IMR-90 (cell line): Measurements from ENCODE around the gene NCAM1. TPM values are rescaled to one million over a fixed set of nuclear protein-coding genes. Genes with fewer than 3 reads are reported as not detected.

Experiments used
- ATAC-seq: fragments of 200-7000 bp; cut with Tn5 transposase; 2 replicates; pipeline ENCODE4 v1.9.1; 2020; ENCODE audit warnings: low read depth, mild to moderate bottlenecking, moderate library complexity
- BruUV-seq: library from RNA; stranded (reverse); fragments of 400-500 nt; replicated peaks from 2 replicates; lab custom pipeline; 2021; lab: Mats Ljungman, UMichigan
- CTCF ChIA-PET: fragments of 300-600 bp; formaldehyde crosslinking; extraction: SDS; loops from one replicate; lab custom pipeline; 2021; ENCODE audit warnings: antibody characterized with exemption; lab: Yijun Ruan, JAX
- POLR2A ChIA-PET: fragments of 300-600 bp; sonication (Branson Sonifier 250); formaldehyde crosslinking; loops from one replicate; lab custom pipeline; 2022; ENCODE audit warnings: antibody characterized with exemption; ENCODE audit not compliant: unreplicated experiment; lab: Charles Lee
- DNase-seq: peaks from one replicate; pipeline ENCODE4 v3.0.0; 2013
- H2AFZ ChIP-seq: replicated peaks from 2 replicates; pipeline ENCODE3; 2013; ENCODE audit warnings: low read length, mild to moderate bottlenecking; ENCODE audit not compliant: poor library complexity
- H2AK5ac ChIP-seq: 2 replicates; pipeline ENCODE4 v1.6.1; 2013; ENCODE audit warnings: low read depth, low read length, inconsistent platforms
- H2AK9ac ChIP-seq: replicated peaks from 2 replicates; pipeline ENCODE3; 2013; ENCODE audit warnings: mild to moderate bottlenecking, low read depth, low read length, moderate library complexity; ENCODE audit not compliant: poor library complexity
- H2BK120ac ChIP-seq: 2 replicates; pipeline ENCODE4 v1.6.1; 2013; ENCODE audit warnings: low read depth, low read length, inconsistent platforms
- H2BK15ac ChIP-seq: 3 replicates; pipeline ENCODE4 v1.6.1; 2013; ENCODE audit warnings: low read depth, low read length, inconsistent platforms
- H2BK20ac ChIP-seq: 2 replicates; pipeline ENCODE4 v1.6.1; 2013; ENCODE audit warnings: low read depth, mild to moderate bottlenecking, inconsistent platforms, low read length, moderate library complexity
- H2BK5ac ChIP-seq: 2 replicates; pipeline ENCODE4 v1.6.1; 2013; ENCODE audit warnings: mild to moderate bottlenecking, low read depth, low read length, inconsistent platforms; ENCODE audit not compliant: poor library complexity, severe bottlenecking
- H3K14ac ChIP-seq: replicated peaks from 2 replicates; pipeline ENCODE4 v1.6.1; 2013; ENCODE audit warnings: low read depth, low read length, inconsistent platforms
- H3K18ac ChIP-seq: 2 replicates; pipeline ENCODE4 v1.6.1; 2013; ENCODE audit warnings: low read depth, low read length, control low read depth
- H3K23ac ChIP-seq: 2 replicates; pipeline ENCODE4 v1.6.1; 2013; ENCODE audit warnings: low read depth, low read length, inconsistent platforms
- H3K27ac ChIP-seq: 2 replicates; pipeline ENCODE4 v1.5.1; 2013; ENCODE audit warnings: mild to moderate bottlenecking, control low read depth, low read length; ENCODE audit not compliant: insufficient read depth
- H3K27me3 ChIP-seq: 2 replicates; pipeline ENCODE4 v1.6.1; 2013; ENCODE audit warnings: low read length; ENCODE audit not compliant: control insufficient read depth, insufficient read depth
- H3K36me3 ChIP-seq: 2 replicates; pipeline ENCODE4 v1.6.1; 2013; ENCODE audit warnings: low read length, mixed read lengths; ENCODE audit not compliant: control insufficient read depth, insufficient read depth
- H3K4ac ChIP-seq: 2 replicates; pipeline ENCODE4 v1.6.1; 2013; ENCODE audit warnings: low read depth, low read length, inconsistent platforms
- H3K4me1 ChIP-seq: 2 replicates; pipeline ENCODE4 v1.6.1; 2013; ENCODE audit warnings: low read length, mixed read lengths; ENCODE audit not compliant: control insufficient read depth, insufficient read depth
- H3K4me2 ChIP-seq: 2 replicates; pipeline ENCODE4 v1.6.1; 2013; ENCODE audit warnings: low read depth, mild to moderate bottlenecking, control low read depth, low read length, moderate library complexity
- H3K4me3 ChIP-seq: 2 replicates; pipeline ENCODE4 v1.5.1; 2013; ENCODE audit warnings: low read depth, mild to moderate bottlenecking, control low read depth, low read length, moderate library complexity; ENCODE audit not compliant: insufficient read depth
- H3K56ac ChIP-seq: 2 replicates; pipeline ENCODE4 v1.6.1; 2013; ENCODE audit warnings: low read length, inconsistent platforms; ENCODE audit not compliant: insufficient read depth; ENCODE audit errors: extremely low read depth
- H3K79me1 ChIP-seq, 2 experiments: 2 replicates each; pipeline ENCODE4 v1.6.1; 2013; ENCODE audit warnings: low read length in 2 of 2, inconsistent platforms in 1 of 2, low read depth in 1 of 2
- H3K9ac ChIP-seq: 2 replicates; pipeline ENCODE4 v1.6.1; 2013; ENCODE audit warnings: low read depth, low read length, control low read depth
- H3K9me1 ChIP-seq: 2 replicates; pipeline ENCODE4 v1.6.1; 2013; ENCODE audit warnings: low read length, inconsistent platforms; ENCODE audit not compliant: insufficient read depth
- H3K9me3 ChIP-seq: 2 replicates; pipeline ENCODE4 v1.6.1; 2013; ENCODE audit warnings: low read length; ENCODE audit not compliant: control insufficient read depth, insufficient read depth
- H4K20me1 ChIP-seq: 2 replicates; pipeline ENCODE4 v1.6.1; 2013; ENCODE audit warnings: low read length, inconsistent platforms; ENCODE audit not compliant: insufficient read depth
- H4K5ac ChIP-seq: 2 replicates; pipeline ENCODE4 v1.6.1; 2013; ENCODE audit warnings: mild to moderate bottlenecking, low read depth, low read length, control low read depth
- H4K8ac ChIP-seq, 2 experiments: 2 replicates each; pipeline ENCODE4 v1.6.1; 2013; ENCODE audit warnings: low read depth in 2 of 2, low read length in 2 of 2, control low read depth in 1 of 2, inconsistent platforms in 1 of 2
- H4K91ac ChIP-seq: 2 replicates; pipeline ENCODE4 v1.6.1; 2013; ENCODE audit warnings: low read depth, low read length, inconsistent platforms; ENCODE audit not compliant: insufficient read depth
- BHLHE40 ChIP-seq: fragments of 150-350 bp; IDR thresholded peaks from 2 replicates; pipeline ENCODE4 v1.6.1; 2016; ENCODE audit warnings: mild to moderate bottlenecking, low read depth, low read length
- CEBPB ChIP-seq: IDR thresholded peaks from 2 replicates; pipeline ENCODE4 v1.6.1; 2012; ENCODE audit warnings: low read depth, low read length, improper control_type of control experiment
- CHD1 ChIP-seq: IDR thresholded peaks from 2 replicates; pipeline ENCODE4 v1.6.1; 2012; ENCODE audit warnings: low read depth, low read length, improper control_type of control experiment
- CTCF ChIP-seq: conservative IDR thresholded peaks from 2 replicates; pipeline ENCODE4 v1.5.1; 2012; ENCODE audit warnings: mild to moderate bottlenecking, low read depth, low read length, improper control_type of control experiment
- ELK1 ChIP-seq: fragments of 150-350 bp; IDR thresholded peaks from 2 replicates; pipeline ENCODE4 v1.6.1; 2016; ENCODE audit warnings: low read depth, mild to moderate bottlenecking, low read length, moderate library complexity, borderline replicate concordance
- FOS ChIP-seq: fragments of 150-350 bp; IDR thresholded peaks from 2 replicates; pipeline ENCODE4 v1.6.1; 2016; ENCODE audit warnings: low read depth, low read length
- MAFK ChIP-seq: IDR thresholded peaks from 2 replicates; pipeline ENCODE4 v1.6.1; 2012; ENCODE audit warnings: low read depth, low read length, improper control_type of control experiment
- MXI1 ChIP-seq: IDR thresholded peaks from 2 replicates; pipeline ENCODE4 v1.6.1; 2012; ENCODE audit warnings: low read depth, mild to moderate bottlenecking, low read length, moderate library complexity, borderline replicate concordance
- NFE2L2 ChIP-seq: fragments of 150-350 bp; IDR thresholded peaks from 2 replicates; pipeline ENCODE4 v1.6.1; 2016; ENCODE audit warnings: low read depth, mild to moderate bottlenecking, low read length
- POLR2A ChIP-seq: IDR thresholded peaks from 2 replicates; pipeline ENCODE4 v1.6.1; 2012; ENCODE audit warnings: mild to moderate bottlenecking, low read depth, low read length
- RCOR1 ChIP-seq: IDR thresholded peaks from 2 replicates; pipeline ENCODE4 v1.6.1; 2012; ENCODE audit warnings: mild to moderate bottlenecking, low read length, improper control_type of control experiment; ENCODE audit not compliant: insufficient replicate concordance
- RFX5 ChIP-seq: IDR thresholded peaks from 2 replicates; pipeline ENCODE4 v1.8.0; 2012; ENCODE audit warnings: low read depth, mild to moderate bottlenecking, low read length, moderate library complexity
- SMC3 ChIP-seq: fragments of 150-350 bp; IDR thresholded peaks from 2 replicates; pipeline ENCODE4 v1.6.1; 2016; ENCODE audit warnings: low read depth, mild to moderate bottlenecking, antibody characterized with exemption, low read length, moderate library complexity
- USF2 ChIP-seq: fragments of 150-350 bp; IDR thresholded peaks from 2 replicates; pipeline ENCODE4 v1.6.1; 2017; ENCODE audit warnings: mild to moderate bottlenecking, antibody characterized with exemption, low read length, low read depth
- WGBS, 2 experiments: methylation state at CpG; one replicate each; pipeline versions ENCODE4 v1.1.5 to v1.1.7; 2013; ENCODE audit warnings: missing lambda C conversion rate in 2 of 2; ENCODE audit not compliant: insufficient read length in 1 of 2; ENCODE audit errors: extremely low coverage in 2 of 2; 5-methylcytosine and 5-hydroxymethylcytosine counted together
- dilution Hi-C: fragments of 300-500 bp; cut with HindIII; formaldehyde crosslinking; loops from one replicate; pipeline ENCODE4 v1.14.3; 2018; ENCODE audit warnings: low sequenced_read_pairs; ENCODE audit not compliant: unreplicated experiment
- in situ Hi-C: fragments of 300-500 bp; cut with MboI; formaldehyde crosslinking; loops from 3 replicates; pipeline ENCODE4 v1.14.3; 2019; ENCODE audit warnings: low sequenced_read_pairs, inconsistent platforms, mixed read lengths
- intact Hi-C: fragments of 100-400 bp; cut with micrococcal nuclease; formaldehyde crosslinking; loops from 2 replicates; pipeline ENCODE4 v1.10.0; 2022
- polyA plus RNA-seq, 3 experiments: library from polyadenylated mRNA; depleted of rRNA; stranded (reverse); fragments of >200 nt; gene quantifications; 2 replicates each; pipeline ENCODE4 v1.2.3, GENCODE V29; 2012; ENCODE audit warnings: low replicate concordance in 1 of 3
- total RNA-seq: library from RNA; depleted of rRNA; stranded (reverse); fragments of >200 nt; gene quantifications from 2 replicates; pipeline ENCODE4 v1.2.3, GENCODE V29; 2012

Gene NCAM1
- total and polyA plus RNA-seq, 2 of the 4 experiments (the other 2 are of a cell fraction), result 0.09 to 0.18 TPM

- Histone ChIP-seq H3K4ac (no peak overlapping the region), H3K56ac (no peak overlapping the region), H3K9ac (no peak overlapping the region), H3K9me3 (peaks cover 3% of the 10 kb centered on the region; the same call in 1 of the 2 replicates), H3K27me3 (no peaks in the 10 kb centered on the region), H2BK15ac (no peak overlapping the region), H2AFZ (no peak overlapping the region), H4K5ac (no peak overlapping the region), H3K18ac (no peak overlapping the region), H3K14ac (no peak overlapping the region), H3K4me1 (no peaks in the 10 kb centered on the region), H3K9me1 (no peaks in the 10 kb centered on the region), H2AK5ac (no peak overlapping the region), H3K4me3 (no peak overlapping the region), H4K20me1 (no peaks in the 10 kb centered on the region), H3K23ac (no peak overlapping the region), H2BK20ac (no peak overlapping the region), H2BK120ac (no peak overlapping the region), H2BK5ac (no peak overlapping the region), H4K8ac (no peak overlapping the region), H3K36me3 (no peaks in the 10 kb centered on the region), H3K27ac (no peak overlapping the region), H3K79me1 (no peaks in the 10 kb centered on the region), H2AK9ac (no peak overlapping the region), H3K4me2 (no peak overlapping the region), H4K91ac (no peak overlapping the region)
- BruUV-seq, result no TSS peak
- dilution Hi-C loops, result no loop called here
- ChIA-PET POLR2A (no interaction called here), CTCF (no interaction called here)
- ATAC-seq (no peak), DNase-seq (no peak)
- no peak for TF ChIP-seq CEBPB
- no peak for TF ChIP-seq USF2
- TF ChIP-seq NFE2L2, result no peak
- no peak for TF ChIP-seq RFX5
- TF ChIP-seq BHLHE40, result no peak
- TF ChIP-seq POLR2A, result no peak
- no peak for TF ChIP-seq MAFK
- TF ChIP-seq ELK1, result no peak
- TF ChIP-seq MXI1, result no peak
- TF ChIP-seq FOS, result no peak
- TF ChIP-seq CHD1, result no peak
- TF ChIP-seq SMC3, result no peak
- TF ChIP-seq CTCF, result no peak
- TF ChIP-seq RCOR1, result no peak
- no CpG with 5 or more reads among the region's 2 CpGs for WGBS, 2 experiments
- in situ Hi-C loops, result no loop called here
- intact Hi-C loops, result no loop called here
These were observed 45.8 kb downstream of the NCAM1 start for GRCh38 chr11:113006896-113007445.
